ENCODE measurements around the gene IQCE.

The IQCE gene

DNA sequence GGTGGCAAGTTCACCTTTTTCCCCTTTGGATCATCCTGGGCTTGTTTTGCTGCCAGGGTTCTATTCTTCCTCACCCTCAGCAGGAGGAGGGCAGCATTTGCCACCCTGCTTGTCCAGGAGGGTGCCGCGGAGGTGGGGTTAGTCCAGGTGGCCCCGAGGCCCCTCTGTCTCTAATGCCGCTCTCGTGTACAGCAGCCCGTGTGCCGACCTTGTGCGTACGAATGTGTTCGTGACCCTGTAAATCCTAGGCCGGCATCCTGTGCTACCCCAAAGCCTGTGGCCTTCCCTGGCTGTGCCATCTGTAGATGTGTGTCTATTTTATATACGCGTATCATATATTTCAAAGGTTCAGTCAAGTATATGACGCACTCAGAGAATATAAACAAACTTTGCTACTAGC, 10.6 kb downstream of the IQCE start:
- DNase-seq = no peak
- TF ChIP-seq GATA1 (IDR thresholded peaks at IDR 0.05; ENCODE audit: low read depth, low read length) (no peak), POLR2A (IDR thresholded peaks at IDR 0.05; ENCODE audit: low read length) (no peak)

DNA sequence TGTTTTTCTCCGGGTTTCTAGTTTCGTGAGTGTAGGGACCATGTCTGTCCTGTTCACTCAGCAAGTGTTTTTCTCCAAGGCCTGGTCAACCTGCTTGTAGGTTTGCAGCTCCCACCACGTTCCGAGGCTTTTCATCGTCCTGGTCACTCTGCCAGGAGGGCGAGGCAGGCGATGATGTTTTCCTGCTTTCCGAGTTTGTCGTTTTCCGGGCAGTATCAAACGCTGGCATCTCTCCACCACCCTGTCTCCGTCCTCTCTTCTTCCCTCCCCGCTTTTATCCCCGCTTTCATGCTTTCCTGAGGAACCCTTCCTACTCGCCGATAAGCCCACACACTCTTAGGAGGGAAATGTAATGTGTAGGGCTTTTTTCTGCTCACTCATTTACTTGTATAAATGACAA, 11.2 kb downstream of the IQCE start:
- no peak for TF ChIP-seq GATA1 (IDR thresholded peaks at IDR 0.05; ENCODE audit: low read depth, low read length)
- no peak for TF ChIP-seq POLR2A (IDR thresholded peaks at IDR 0.05; ENCODE audit: low read length)
- DNase-seq = no peak

DNA sequence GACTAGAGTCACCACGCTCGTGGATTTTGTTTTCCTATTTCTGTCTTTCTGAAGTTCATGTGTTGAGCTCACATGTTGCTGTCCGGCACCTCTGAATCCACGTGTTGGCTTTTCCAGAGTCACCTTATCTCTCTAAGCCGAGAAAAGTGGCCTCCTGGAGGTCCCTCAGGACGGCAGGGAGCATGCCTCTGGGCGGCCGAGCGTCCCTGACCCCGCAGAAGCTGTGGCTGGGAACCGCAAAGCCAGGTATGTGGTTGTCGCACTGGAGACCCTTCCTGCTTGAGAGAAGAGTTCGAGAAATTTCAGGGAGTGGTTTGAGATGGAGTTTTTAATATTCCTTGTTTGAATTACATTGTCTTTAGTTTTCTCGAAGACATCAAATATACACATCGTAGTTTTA, 12.6 kb downstream of the IQCE start:
- DNase-seq = no peak
- TF ChIP-seq GATA1 (IDR thresholded peaks at IDR 0.05; ENCODE audit: low read depth, low read length) = no peak
- no peak for TF ChIP-seq POLR2A (IDR thresholded peaks at IDR 0.05; ENCODE audit: low read length)

DNA sequence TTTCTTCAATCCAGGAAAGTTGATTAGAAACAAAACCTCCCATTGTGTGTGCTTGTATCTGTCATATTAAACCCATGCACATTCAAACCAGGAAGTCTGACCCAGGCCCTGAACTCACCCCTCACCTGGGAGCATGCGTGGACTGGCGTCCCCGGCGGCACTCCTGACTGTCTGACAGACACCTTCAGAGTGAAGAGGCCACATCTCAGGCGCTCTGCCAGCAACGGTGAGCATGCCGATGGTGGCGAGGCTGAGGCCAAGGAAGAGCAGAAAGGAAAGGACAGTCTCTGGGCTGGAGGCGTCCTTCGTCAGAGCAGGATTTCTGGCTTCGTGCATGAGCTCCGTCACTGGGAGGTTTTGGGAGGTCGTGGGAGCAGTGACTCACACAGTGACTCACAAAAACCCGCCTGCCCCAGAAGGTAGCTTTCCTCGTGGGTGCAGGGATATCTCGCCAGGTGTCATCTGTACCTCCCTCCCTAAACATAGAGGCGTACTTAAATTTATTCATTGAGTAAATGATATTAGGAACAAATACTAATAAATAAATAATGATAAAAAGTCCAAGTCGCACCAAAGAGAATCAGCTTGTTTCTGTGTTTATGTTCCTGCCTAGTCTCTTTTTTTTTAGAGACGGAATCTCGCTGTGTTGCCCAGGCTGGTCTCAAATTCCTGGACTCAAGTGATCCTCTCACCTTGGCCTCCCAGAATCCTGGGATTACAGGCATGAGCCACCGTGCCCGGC, 13.5 kb downstream of the IQCE start:
- no peak for DNase-seq
- TF ChIP-seq POLR2A (IDR thresholded peaks at IDR 0.05; ENCODE audit: low read length) (no peak), GATA1 (IDR thresholded peaks at IDR 0.05; ENCODE audit: low read depth, low read length) (no peak)

DNA sequence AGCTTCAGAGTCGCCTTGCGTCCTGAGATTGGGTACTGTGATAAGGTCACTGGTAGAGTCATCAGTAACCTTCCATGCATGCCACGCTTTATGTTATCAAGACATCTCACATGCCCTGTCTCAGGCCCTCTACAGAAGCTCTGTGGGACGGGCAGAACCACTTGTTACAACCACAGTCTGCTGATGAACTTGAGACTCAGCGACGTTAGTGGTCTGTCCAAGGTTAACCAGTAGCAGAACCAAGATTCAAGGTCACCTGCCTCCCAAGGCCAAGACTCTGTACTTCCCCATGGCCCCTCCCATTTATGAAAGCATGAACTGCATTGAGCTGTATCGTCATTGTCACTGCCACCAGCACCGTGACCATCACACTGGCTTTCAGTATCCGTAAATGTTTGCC, 15.0 kb downstream of the IQCE start:
- TF ChIP-seq GATA1 (IDR thresholded peaks at IDR 0.05; ENCODE audit: low read depth, low read length) (no peak), POLR2A (IDR thresholded peaks at IDR 0.05; ENCODE audit: low read length) (no peak)
- DNase-seq = no peak

DNA sequence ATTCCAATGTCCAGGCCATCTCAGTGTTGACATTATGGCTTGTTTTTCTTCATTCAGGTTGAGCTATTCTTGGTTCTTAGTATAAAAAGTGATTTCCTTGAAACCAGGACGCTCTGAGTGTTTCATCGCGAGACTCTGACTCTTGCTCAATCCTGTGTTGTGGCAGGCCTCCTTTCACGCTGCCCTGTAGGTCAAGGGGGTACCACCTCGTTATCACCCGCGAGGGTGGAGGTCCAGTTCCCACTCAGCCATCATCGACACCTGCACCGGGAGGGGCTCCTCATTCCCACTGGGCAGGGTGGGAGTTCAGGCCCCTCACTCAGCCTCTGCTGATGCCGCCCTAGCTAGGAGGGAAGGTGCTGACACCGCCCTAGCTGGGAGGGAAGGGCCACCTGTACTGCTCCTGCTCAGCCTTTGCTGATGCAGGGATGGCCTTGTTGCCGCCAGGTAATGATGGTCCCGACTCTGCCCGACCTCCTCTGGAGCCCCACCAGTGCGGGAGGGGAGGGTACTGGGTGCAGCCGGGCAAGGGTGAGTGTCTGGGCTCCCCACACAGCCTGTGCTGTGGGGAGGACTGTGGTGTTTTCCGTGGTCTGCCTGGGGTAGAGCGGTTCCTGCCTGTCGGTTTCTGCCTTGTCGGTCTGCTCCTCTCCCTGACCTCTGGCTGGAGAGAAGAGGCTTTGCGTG, 16.4 kb downstream of the IQCE start:
- no peak for TF ChIP-seq POLR2A (IDR thresholded peaks at IDR 0.05; ENCODE audit: low read length)
- no peak for TF ChIP-seq GATA1 (IDR thresholded peaks at IDR 0.05; ENCODE audit: low read depth, low read length)
- DNase-seq = no peak

DNA sequence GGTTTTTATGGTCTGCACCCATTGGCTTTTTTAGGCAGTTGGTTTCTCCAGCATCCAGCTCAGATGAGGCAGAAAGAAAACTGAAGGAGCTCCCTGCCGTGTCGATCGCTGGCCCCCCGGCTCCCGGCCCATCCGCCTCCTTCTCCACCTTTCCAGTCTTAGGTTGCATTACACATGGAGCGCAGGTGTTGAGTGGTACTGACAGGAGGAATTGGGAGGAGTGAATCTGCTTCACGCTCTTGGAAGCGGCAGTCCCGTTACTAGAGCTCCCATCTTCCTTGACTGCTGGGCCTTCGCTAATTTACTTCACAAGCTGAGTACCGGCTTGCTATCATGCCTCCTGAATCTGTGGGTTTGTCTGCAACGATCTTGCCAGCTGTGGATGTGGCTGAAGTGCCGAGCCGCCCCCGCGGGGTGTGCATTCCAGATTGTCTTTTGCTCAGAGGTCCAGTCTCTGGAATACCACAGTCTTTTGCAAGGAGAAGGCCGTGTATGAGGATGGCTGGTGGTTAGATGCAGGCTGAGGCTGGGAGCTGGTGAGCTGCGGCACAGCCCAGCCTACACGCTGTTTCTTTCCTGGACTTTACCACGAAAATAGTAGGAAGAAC, 17.1 kb downstream of the IQCE start:
- no peak for TF ChIP-seq POLR2A (IDR thresholded peaks at IDR 0.05; ENCODE audit: low read length)

DNA sequence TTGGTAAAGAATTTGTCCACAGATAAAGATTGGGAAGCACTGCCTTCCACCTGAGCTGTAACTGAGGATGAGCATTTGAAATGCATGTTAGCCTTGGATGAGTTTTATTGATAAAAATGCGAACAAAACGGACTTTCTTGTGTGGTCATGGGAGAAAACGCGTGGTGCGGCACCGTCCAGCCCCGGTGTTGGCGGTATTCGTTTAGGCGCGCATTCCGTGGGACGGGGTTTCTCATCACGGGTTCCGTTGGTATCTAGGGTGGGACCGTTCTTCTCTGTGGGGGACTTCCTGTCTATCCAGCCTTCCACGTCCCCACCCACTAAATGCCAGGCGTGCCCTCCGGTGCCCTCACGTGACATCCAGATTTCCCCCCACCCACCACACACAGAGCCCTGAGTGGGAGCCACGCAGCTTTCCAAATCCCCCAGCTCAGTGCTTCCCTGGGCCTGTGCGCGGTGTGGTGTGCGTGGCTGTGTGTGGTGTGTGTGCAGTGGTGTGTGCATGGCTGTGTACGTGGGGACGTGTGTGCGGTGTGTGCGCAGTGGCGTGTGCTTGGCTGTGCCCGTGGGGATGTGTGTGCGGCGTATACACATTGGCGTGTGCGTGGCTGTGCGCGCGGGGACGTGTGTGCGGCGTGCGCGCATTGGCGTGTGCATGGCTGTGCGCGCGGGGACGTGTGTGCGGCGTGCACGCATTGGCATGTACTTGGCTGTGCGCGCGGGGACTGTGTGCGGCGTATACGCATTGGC, 18.1 kb downstream of the IQCE start:
- TF ChIP-seq POLR2A (IDR thresholded peaks at IDR 0.05; ENCODE audit: low read length) = no peak
- no peak for TF ChIP-seq GATA1 (IDR thresholded peaks at IDR 0.05; ENCODE audit: low read depth, low read length)
- DNase-seq = no peak

More for the DNA sequence above, 17.1 kb downstream of the IQCE start:
- DNase-seq = no peak

DNA sequence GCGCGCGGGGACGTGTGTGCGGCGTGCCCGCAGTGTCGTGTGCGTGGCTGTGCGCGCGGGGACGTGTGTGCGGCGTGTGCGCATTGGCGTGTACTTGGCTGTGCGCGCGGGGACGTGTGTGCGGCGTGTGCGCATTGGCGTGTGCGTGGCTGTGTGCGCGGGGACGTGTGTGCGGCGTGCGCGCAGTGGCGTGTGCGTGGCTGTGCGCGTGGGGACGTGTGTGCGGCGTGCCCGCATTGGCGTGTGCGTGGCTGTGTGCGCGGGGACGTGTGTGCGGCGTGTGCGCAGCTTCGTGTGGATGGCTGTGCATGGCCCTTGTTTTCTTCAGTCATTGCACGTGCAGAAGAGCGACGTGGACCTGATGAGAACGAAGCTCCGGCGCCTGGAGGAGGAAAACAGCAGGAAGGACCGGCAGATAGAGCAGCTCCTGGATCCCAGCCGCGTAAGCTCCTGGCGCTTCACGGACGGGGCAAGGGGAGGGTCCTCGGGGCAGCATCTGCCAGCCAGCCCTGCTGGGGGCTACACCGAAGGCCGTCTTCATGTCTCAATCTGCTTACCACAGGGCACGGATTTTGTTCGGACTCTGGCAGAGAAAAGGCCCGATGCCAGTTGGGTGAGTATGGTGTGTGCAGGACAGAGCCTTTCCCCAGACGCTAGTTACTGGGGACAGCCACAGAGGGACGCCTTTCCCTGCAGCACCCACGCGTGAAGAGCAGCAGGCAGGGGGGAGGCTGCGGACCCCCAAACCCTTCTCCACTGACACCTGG, 19.3 kb downstream of the IQCE start:
- DNase-seq = no peak
- TF ChIP-seq POLR2A (IDR thresholded peaks at IDR 0.05; ENCODE audit: low read length) = no peak

DNA sequence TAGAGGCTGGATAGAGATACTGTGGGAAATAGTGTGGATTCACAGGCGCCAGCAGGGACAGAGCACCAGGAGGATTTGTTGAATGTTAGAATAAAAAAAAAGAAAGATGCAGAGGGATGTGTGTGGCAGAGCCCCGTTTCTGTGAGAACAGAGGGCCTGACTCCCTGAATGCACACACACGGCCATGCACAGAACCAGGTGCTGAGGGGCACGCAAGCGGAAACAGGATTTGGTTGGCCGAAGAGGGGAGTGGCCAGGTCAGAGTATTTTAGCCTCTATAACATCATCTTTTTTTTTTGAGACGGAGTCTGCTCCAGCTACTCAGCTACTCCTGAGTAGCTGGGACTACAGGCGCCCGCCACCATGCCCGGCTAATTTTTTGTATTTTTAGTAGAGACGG, 21.9 kb downstream of the IQCE start:
- no peak for DNase-seq
- TF ChIP-seq GATA1 (IDR thresholded peaks at IDR 0.05; ENCODE audit: low read depth, low read length) (no peak), POLR2A (IDR thresholded peaks at IDR 0.05; ENCODE audit: low read length) (no peak)

DNA sequence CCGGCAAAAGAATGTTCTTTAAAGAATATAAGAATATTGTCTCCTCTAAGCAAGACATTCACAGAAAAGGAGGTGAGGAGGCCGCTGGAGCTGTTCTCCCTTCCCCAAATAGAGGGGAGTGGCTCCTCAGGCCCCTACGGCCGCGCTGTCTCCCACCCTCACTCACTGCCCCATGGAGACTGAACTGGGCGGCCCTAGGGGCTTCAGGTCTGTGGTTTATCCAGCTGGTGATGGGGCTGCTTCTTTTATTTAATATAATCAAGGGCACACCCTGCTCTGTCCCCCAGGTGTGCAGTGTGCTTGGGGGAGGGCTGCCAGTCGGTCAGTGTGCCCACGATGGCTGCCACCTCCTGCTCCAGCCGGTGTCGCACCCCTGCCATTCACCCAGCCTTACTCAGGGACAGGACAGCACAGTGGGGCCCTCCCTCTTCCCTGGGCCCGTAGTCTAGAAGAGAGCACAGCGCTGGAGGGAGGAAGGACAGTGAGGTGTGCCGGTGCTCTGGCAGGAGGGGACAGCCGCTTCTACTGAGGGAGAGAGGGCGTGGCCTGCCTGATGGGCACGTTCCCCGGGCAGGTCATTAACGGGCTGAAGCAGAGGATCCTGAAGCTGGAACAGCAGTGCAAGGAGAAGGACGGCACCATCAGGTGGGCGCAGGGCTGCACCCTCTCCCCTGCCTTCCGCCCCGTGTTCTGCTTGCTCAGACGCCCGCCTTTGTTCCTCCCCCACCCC, 23.4 kb downstream of the IQCE start:
- DNase-seq = no peak
- no peak for TF ChIP-seq GATA1 (IDR thresholded peaks at IDR 0.05; ENCODE audit: low read depth, low read length)
- TF ChIP-seq POLR2A (IDR thresholded peaks at IDR 0.05; ENCODE audit: low read length) = no peak

DNA sequence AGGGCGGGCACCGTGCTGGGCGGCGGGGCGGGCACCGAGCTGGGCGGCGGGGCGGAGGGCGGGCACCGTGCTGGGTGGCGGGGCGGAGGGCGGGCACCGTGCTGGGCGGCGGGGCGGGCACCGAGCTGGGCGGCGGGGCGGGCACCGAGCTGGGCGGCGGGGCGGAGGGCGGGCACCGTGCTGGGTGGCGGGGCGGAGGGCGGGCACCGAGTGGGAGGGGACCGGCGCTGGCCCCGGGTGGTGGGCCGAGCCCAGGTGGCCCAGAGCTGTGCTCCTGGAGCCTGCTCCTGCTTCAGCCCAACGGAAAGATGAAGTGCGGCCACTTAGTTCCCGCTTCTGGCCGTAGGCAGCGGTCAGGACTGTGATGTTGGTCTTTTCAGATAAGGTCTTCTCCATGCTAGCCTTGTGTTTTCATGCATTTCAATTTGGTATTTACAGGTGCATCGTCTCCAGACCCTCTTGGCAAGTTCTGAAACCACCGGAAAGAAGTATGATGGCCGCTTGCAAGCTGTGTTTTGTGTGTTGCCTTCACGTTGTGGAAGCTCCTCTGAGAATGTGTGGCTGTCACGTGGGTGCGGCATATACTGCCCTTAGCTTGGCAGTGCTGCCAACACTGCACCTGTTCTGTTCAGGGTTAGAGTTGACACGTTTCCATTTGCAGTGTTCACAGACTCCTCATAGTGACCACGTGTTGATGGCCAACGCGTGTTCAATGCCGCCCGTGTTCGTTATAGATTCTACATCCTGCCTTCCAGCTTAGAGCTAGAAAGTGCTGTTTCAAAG, 25.2 kb downstream of the IQCE start:
- DNase-seq = no peak
- no peak for TF ChIP-seq GATA1 (IDR thresholded peaks at IDR 0.05; ENCODE audit: low read depth, low read length)
- TF ChIP-seq POLR2A (IDR thresholded peaks at IDR 0.05; ENCODE audit: low read length) = no peak

Measured in erythroblast (primary cell).